Stimulated activated CD4-positive, alpha-beta T cell treated with anti-CD3 and anti-CD28 coated beads, Interleukin-4, amount 100 ng/mL, for 24 hours (primary cell): Measurements from ENCODE around the gene NR2F1-AS1.
A peak's percentile ranks its signal among the peaks of the same experiment; 100 is the strongest.

Source experiments
- DNase-seq: peaks from one replicate; pipeline ENCODE4 v3.0.0-alpha.2; 2020

Gene NR2F1-AS1

GRCh38 chr5:93580927-93581445 lies at the start of gene NR2F1-AS1:
Gene NR2F1-AS1, minus strand, starts transcription at chr5:93581219.
- no peak for DNase-seq

GRCh38 chr5:93626801-93627200 lies 45.8 kb upstream of the NR2F1-AS1 start:
- DNase-seq: no peak

- no peak for DNase-seq
Measured at GRCh38 chr5:93623153-93623552, 42.1 kb upstream of the NR2F1-AS1 start.

GRCh38 chr5:93622240-93622885 lies 41.3 kb upstream of the NR2F1-AS1 start:
- DNase-seq: peak; percentile 31

- no peak for DNase-seq
Measured at GRCh38 chr5:93621327-93621798, 40.3 kb upstream of the NR2F1-AS1 start.

GRCh38 chr5:93620487-93621326 lies 39.7 kb upstream of the NR2F1-AS1 start:
- peak; percentile 39 for DNase-seq

- no peak for DNase-seq
Measured at GRCh38 chr5:93616538-93617174, 35.6 kb upstream of the NR2F1-AS1 start.

- DNase-seq: no peak
Measured at GRCh38 chr5:93612855-93613243, 31.8 kb upstream of the NR2F1-AS1 start.

- DNase-seq: no peak
Measured at GRCh38 chr5:93611976-93612854, 31.2 kb upstream of the NR2F1-AS1 start.

GRCh38 chr5:93611273-93611975 lies 30.4 kb upstream of the NR2F1-AS1 start:
- DNase-seq: no peak

GRCh38 chr5:93610581-93611272 lies 29.7 kb upstream of the NR2F1-AS1 start:
- no peak for DNase-seq

- DNase-seq: no peak
Measured at GRCh38 chr5:93609762-93610161, 28.7 kb upstream of the NR2F1-AS1 start.

- no peak for DNase-seq
Measured at GRCh38 chr5:93608855-93609254, 27.8 kb upstream of the NR2F1-AS1 start.

GRCh38 chr5:93607367-93608258 lies 26.6 kb upstream of the NR2F1-AS1 start:
- peak; percentile 30 for DNase-seq

- no peak for DNase-seq
Measured at GRCh38 chr5:93606382-93606752, 25.3 kb upstream of the NR2F1-AS1 start.

- DNase-seq: no peak
Measured at GRCh38 chr5:93604644-93605515, 23.9 kb upstream of the NR2F1-AS1 start.

- no peak for DNase-seq
Measured at GRCh38 chr5:93603793-93604643, 23.0 kb upstream of the NR2F1-AS1 start.
